Fibroblast of lung (primary cell): ENCODE results near the gene ITK.

Experiments used
- EZH2 ChIP-seq: IDR thresholded peaks from 2 replicates; pipeline ENCODE4 v1.5.1; 2012; ENCODE audit warnings: low read length, control low read depth, mild to moderate bottlenecking; ENCODE audit errors: missing control alignments
- TF ChIP-seq, protein P1 (sequence below), 2 donors: IDR thresholded peaks in 1 of 2; conservative IDR thresholded peaks in 1 of 2; 1 replicate in 1 of 2; 2 replicates in 1 of 2; pipeline ENCODE4 v1.5.1; 2011 to 2012; ENCODE audit warnings: low read length in 2 of 2, control low read depth in 1 of 2, inconsistent platforms in 1 of 2, low read depth in 1 of 2, mild to moderate bottlenecking in 1 of 2

DNA sequence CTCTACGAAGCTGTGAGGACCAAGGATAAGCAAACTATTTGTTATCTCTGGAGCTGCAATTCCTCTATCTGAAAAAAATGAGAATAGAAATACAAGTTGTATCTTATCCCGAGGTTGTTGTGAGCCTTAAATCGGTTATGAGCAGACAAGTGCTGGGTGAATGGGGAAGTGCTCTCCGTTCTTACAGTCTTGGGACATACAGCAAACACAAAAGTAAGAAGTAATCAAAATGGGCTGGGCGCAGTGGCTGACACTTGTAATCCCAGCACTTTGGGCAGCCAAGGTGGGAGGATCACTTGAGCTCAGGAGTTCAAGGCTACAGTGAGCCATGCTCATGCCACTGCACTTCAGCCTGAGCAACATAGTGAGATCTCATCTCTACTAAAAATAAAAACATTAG lies 31.7 kb downstream of the ITK start:
- TF ChIP-seq, protein P1, sequence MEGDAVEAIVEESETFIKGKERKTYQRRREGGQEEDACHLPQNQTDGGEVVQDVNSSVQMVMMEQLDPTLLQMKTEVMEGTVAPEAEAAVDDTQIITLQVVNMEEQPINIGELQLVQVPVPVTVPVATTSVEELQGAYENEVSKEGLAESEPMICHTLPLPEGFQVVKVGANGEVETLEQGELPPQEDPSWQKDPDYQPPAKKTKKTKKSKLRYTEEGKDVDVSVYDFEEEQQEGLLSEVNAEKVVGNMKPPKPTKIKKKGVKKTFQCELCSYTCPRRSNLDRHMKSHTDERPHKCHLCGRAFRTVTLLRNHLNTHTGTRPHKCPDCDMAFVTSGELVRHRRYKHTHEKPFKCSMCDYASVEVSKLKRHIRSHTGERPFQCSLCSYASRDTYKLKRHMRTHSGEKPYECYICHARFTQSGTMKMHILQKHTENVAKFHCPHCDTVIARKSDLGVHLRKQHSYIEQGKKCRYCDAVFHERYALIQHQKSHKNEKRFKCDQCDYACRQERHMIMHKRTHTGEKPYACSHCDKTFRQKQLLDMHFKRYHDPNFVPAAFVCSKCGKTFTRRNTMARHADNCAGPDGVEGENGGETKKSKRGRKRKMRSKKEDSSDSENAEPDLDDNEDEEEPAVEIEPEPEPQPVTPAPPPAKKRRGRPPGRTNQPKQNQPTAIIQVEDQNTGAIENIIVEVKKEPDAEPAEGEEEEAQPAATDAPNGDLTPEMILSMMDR (conservative IDR thresholded peaks at IDR 0.05 in 1 of 2, IDR thresholded peaks at IDR 0.05 in 1 of 2; ENCODE audit: low read depth in 1 of 2, low read length in 2 of 2) = no peak
- no peak for TF ChIP-seq EZH2
